B cell (primary cell): ENCODE measurements around the gene RPL35. TPM values are rescaled to one million over a fixed set of nuclear protein-coding genes. Genes with fewer than 3 reads are reported as not detected.

Experiments used
- ATAC-seq: fragments of 200-7000 bp; cut with Tn5 transposase; one replicate; pipeline ENCODE4 v1.10.0; 2021; ENCODE audit warnings: low read depth, mild to moderate bottlenecking, moderate number of reproducible peaks, moderate library complexity
- CTCF ChIA-PET: fragments of 350-600 bp; sonication (Branson Sonifier 250); formaldehyde crosslinking; loops from one replicate; lab custom pipeline; 2021; ENCODE audit warnings: antibody characterized with exemption, inconsistent platforms; lab: Charles Lee
- POLR2A ChIA-PET: fragments of 350-600 bp; sonication (Branson Sonifier 250); formaldehyde crosslinking; loops from one replicate; lab custom pipeline; 2021; ENCODE audit warnings: antibody characterized with exemption; lab: Charles Lee
- DNase-seq: peaks from one replicate; pipeline ENCODE4 v3.0.0; 2013
- H2AFZ ChIP-seq: 2 replicates; pipeline ENCODE4 v1.6.1; 2012; ENCODE audit warnings: mild to moderate bottlenecking, low read depth, low read length; ENCODE audit not compliant: insufficient read depth, poor library complexity, severe bottlenecking
- H3K27ac ChIP-seq, 2 donors: 1 replicate in 1 of 2; 2 replicates in 1 of 2; pipeline ENCODE4 v1.5.1; 2012 to 2013; ENCODE audit warnings: low read length in 2 of 2, mild to moderate bottlenecking in 2 of 2, moderate library complexity in 1 of 2
- H3K27me3 ChIP-seq, 4 experiments: fragments of 200-600 bp in 1 of 4; sonication (generic) in 1 of 4; replicated peaks in 1 of 4; 1 replicate in 2 of 4; 2 replicates in 2 of 4; pipeline versions ENCODE4 v1.6.1 to v1.7.0; 2013 to 2016; ENCODE audit warnings: low read length in 3 of 4, mild to moderate bottlenecking in 2 of 4, mixed read lengths in 1 of 4, moderate library complexity in 1 of 4; ENCODE audit not compliant: insufficient read depth in 4 of 4, control insufficient read depth in 3 of 4; ENCODE audit errors: control extremely low read depth in 1 of 4
- H3K36me3 ChIP-seq, 2 experiments: replicated peaks in 1 of 2; 1 replicate in 1 of 2; 2 replicates in 1 of 2; pipeline versions ENCODE4 v1.6.1 to v1.7.1; 2013; ENCODE audit warnings: low read length in 1 of 2; ENCODE audit not compliant: insufficient read depth in 2 of 2, control insufficient read depth in 1 of 2; ENCODE audit errors: control extremely low read depth in 1 of 2, extremely low read depth in 1 of 2
- H3K4me1 ChIP-seq, 2 donors: fragments of 200-600 bp in 1 of 2; sonication (generic) in 1 of 2; 1 replicate in 1 of 2; 2 replicates in 1 of 2; pipeline versions ENCODE4 v1.5.1 to v1.6.1; 2013 to 2017; ENCODE audit warnings: low read length in 2 of 2; ENCODE audit not compliant: control insufficient read depth in 2 of 2, insufficient read depth in 2 of 2
- H3K4me2 ChIP-seq: replicated peaks from 2 replicates; pipeline ENCODE3; 2012; ENCODE audit warnings: mild to moderate bottlenecking, low read depth, low read length; ENCODE audit not compliant: poor library complexity, severe bottlenecking
- H3K4me3 ChIP-seq, 5 experiments: fragments of 200-600 bp in 1 of 5; sonication (generic) in 1 of 5; 1 replicate in 3 of 5; 2 replicates in 2 of 5; pipeline versions ENCODE4 v1.5.1 to v1.7.0; 2011 to 2016; ENCODE audit warnings: low read length in 4 of 5, mild to moderate bottlenecking in 4 of 5, low read depth in 2 of 5, control low read depth in 1 of 5, moderate library complexity in 1 of 5; ENCODE audit not compliant: insufficient read depth in 1 of 5; ENCODE audit errors: control extremely low read depth in 1 of 5, extremely low read depth in 1 of 5
- H3K79me2 ChIP-seq: fragments of 200-600 bp; sonication (generic); one replicate; pipeline ENCODE4 v1.6.0; 2016; ENCODE audit warnings: low read length; ENCODE audit not compliant: control insufficient read depth, insufficient read depth
- H3K9ac ChIP-seq: fragments of 200-600 bp; sonication (generic); 2 replicates; pipeline ENCODE4 v1.6.1; 2017; ENCODE audit warnings: mild to moderate bottlenecking, low read length, moderate library complexity
- H3K9me3 ChIP-seq, 3 donors: one replicate each; pipeline versions ENCODE4 v1.6.1 to v1.7.1; 2013; ENCODE audit warnings: low read length in 2 of 3; ENCODE audit not compliant: control insufficient read depth in 2 of 3, insufficient read depth in 1 of 3; ENCODE audit errors: control extremely low read depth in 1 of 3
- H4K20me1 ChIP-seq: 2 replicates; pipeline ENCODE4 v1.6.0; 2012; ENCODE audit warnings: mild to moderate bottlenecking, low read length; ENCODE audit not compliant: insufficient read depth, control insufficient read depth, poor library complexity, severe bottlenecking
- H3K27ac Mint-ChIP-seq: one replicate; pipeline ENCODE4 v1.8.0; 2021; ENCODE audit warnings: mixed read lengths
- H3K27me3 Mint-ChIP-seq: one replicate; pipeline ENCODE4 v1.8.0; 2021; ENCODE audit warnings: mixed read lengths
- H3K4me1 Mint-ChIP-seq: one replicate; pipeline ENCODE4 v1.8.0; 2021; ENCODE audit warnings: mixed read lengths
- H3K4me3 Mint-ChIP-seq: one replicate; pipeline ENCODE4 v1.8.0; 2021; ENCODE audit warnings: mixed read lengths
- H3K9me3 Mint-ChIP-seq: one replicate; pipeline ENCODE4 v1.8.0; 2022; ENCODE audit warnings: mixed read lengths; ENCODE audit not compliant: insufficient read depth
- EZH2 ChIP-seq: IDR thresholded peaks from 2 replicates; pipeline ENCODE4 v1.6.1; 2012; ENCODE audit warnings: borderline replicate concordance, low read depth, mild to moderate bottlenecking, moderate library complexity, low read length; ENCODE audit not compliant: insufficient read depth, poor library complexity, severe bottlenecking
- WGBS: methylation state at CpG from one replicate; pipeline ENCODE4 v1.1.5; 2013; ENCODE audit warnings: missing lambda C conversion rate; ENCODE audit not compliant: insufficient coverage; 5-methylcytosine and 5-hydroxymethylcytosine counted together
- intact Hi-C: fragments of 100-400 bp; cut with micrococcal nuclease; formaldehyde crosslinking; loops from one replicate; pipeline ENCODE4 v1.10.0; 2022
- polyA plus RNA-seq: library from polyadenylated mRNA; depleted of rRNA; stranded (reverse); fragments of >200 nt; gene quantifications from 2 replicates; pipeline ENCODE4 v1.2.3, GENCODE V29; 2012
- total RNA-seq, 2 donors: library from RNA; stranded (reverse); fragments of 120-200 nt in 1 of 2; gene quantifications; 1 replicate in 1 of 2; 2 replicates in 1 of 2; pipeline versions ENCODE4 v1.2.3 to v1.2.4, GENCODE V29; 2013 to 2022
- TF ChIP-seq, protein P1 (sequence below): fragments of 200-600 bp; IDR thresholded peaks from one replicate; pipeline ENCODE4 v1.8.0; 2022; ENCODE audit warnings: antibody characterized with exemption, mild to moderate bottlenecking

Gene RPL35
- total and polyA plus RNA-seq, 2 donors (not counting 1 experiment from before 2014, with no cell fraction given) = 1,609 to 3,858 TPM

DNA sequence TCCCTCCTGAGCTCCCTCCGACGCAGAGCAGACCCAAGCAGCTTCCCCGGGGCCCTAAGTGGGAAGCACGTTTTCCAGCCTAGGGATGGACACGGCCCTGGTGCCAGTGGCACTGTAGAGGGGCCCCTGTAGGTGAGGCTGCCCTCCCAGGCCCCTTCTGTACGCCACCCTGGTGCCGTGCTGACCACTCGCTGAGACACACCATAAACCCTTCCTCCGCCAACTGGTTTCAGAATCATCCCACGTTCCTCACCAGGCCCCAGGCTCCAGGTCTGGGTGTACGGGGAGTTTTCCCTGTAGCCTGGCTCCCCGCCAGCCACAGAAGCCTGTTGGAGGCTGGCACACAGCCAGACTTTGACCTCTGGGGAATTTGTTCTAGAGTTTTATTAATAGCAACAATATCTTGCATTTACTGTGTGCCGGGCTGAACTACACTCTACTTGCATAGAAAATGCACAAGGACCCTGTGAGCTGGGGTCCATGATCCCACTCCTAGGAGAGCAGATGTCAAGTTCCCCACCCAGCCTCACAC is 26.7 kb downstream of the RPL35 start:
- H3K27me3 Mint-ChIP-seq = peaks cover 19% of the 10 kb centered on the region
- no peak overlapping the region for H3K27ac Mint-ChIP-seq
- H3K9me3 ChIP-seq = no peaks in the 10 kb centered on the region
- no peak overlapping the region for H3K9ac ChIP-seq
- no peaks in the 10 kb centered on the region for H3K4me1 Mint-ChIP-seq
- peaks cover 0 to 11% (median 2%) of the 10 kb centered on the region in 4 experiments for H3K27me3 ChIP-seq
- ChIA-PET CTCF (interaction anchor here (0.7 kb wide), 1 partner anchor 60 kb away, joined by 3 read pairs; no protein-coding TSS in a partner anchor), POLR2A (no interaction called here)
- no peaks in the 10 kb centered on the region for H4K20me1 ChIP-seq
- no peak overlapping the region for H3K27ac ChIP-seq
- ATAC-seq (no peak), DNase-seq (no peak)
- H3K4me2 ChIP-seq = no peak overlapping the region
- no peak overlapping the region for H3K4me3 ChIP-seq
- intact Hi-C loops = no loop called here
- WGBS = 72% methylated on average over 6 of the region's 13 CpGs
- H3K9me3 Mint-ChIP-seq = no peaks in the 10 kb centered on the region
- H3K79me2 ChIP-seq = no peaks in the 10 kb centered on the region
- no peaks in the 10 kb centered on the region for H3K4me1 ChIP-seq
- H3K36me3 ChIP-seq = no peaks in the 10 kb centered on the region
- H3K4me3 Mint-ChIP-seq = no peak overlapping the region
- TF ChIP-seq EZH2 = no peak
- TF ChIP-seq, protein P1, sequence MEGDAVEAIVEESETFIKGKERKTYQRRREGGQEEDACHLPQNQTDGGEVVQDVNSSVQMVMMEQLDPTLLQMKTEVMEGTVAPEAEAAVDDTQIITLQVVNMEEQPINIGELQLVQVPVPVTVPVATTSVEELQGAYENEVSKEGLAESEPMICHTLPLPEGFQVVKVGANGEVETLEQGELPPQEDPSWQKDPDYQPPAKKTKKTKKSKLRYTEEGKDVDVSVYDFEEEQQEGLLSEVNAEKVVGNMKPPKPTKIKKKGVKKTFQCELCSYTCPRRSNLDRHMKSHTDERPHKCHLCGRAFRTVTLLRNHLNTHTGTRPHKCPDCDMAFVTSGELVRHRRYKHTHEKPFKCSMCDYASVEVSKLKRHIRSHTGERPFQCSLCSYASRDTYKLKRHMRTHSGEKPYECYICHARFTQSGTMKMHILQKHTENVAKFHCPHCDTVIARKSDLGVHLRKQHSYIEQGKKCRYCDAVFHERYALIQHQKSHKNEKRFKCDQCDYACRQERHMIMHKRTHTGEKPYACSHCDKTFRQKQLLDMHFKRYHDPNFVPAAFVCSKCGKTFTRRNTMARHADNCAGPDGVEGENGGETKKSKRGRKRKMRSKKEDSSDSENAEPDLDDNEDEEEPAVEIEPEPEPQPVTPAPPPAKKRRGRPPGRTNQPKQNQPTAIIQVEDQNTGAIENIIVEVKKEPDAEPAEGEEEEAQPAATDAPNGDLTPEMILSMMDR = no peak
- H2AFZ ChIP-seq = no peak overlapping the region

DNA sequence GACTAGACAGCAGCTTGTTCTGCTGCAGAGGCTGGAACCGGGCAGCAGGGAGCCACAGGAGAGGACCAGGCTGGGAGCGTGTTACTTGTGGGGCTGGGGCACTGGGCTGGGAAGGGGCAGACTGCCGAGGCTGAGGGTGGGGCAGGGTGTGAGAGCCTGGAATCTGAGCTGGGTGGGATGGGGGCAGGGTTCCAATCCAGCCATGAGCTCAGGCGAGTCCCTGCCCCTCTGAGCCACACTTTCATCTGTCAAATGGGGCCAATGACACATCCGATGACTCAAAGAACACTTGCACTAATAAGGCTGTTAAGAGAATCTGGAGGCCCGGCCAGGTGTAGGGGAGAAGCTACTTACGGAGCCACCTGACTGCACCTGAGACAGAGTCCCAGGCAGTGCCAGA is 27.2 kb downstream of the RPL35 start:
- no peak overlapping the region for H2AFZ ChIP-seq
- no peaks in the 10 kb centered on the region for H3K9me3 ChIP-seq
- no peaks in the 10 kb centered on the region for H4K20me1 ChIP-seq
- no peak for TF ChIP-seq EZH2
- TF ChIP-seq, protein P1 = no peak
- peaks cover 0 to 8% (median 2%) of the 10 kb centered on the region in 4 experiments for H3K27me3 ChIP-seq
- H3K79me2 ChIP-seq = no peaks in the 10 kb centered on the region
- peaks cover 19% of the 10 kb centered on the region for H3K27me3 Mint-ChIP-seq
- no peak overlapping the region for H3K4me3 Mint-ChIP-seq
- ATAC-seq (no peak), DNase-seq (no peak)
- no peak overlapping the region for H3K27ac ChIP-seq
- H3K4me1 ChIP-seq = no peaks in the 10 kb centered on the region
- POLR2A ChIA-PET = no interaction called here
- H3K27ac Mint-ChIP-seq = no peak overlapping the region
- no peaks in the 10 kb centered on the region for H3K4me1 Mint-ChIP-seq
- CTCF ChIA-PET = interaction anchor here (0.7 kb wide), 1 partner anchor 60 kb away, joined by 3 read pairs; no protein-coding TSS in a partner anchor
- no peak overlapping the region for H3K4me2 ChIP-seq
- WGBS = 81% methylated on average over 3 of the region's 7 CpGs
- H3K36me3 ChIP-seq = no peaks in the 10 kb centered on the region
- no peak overlapping the region for H3K4me3 ChIP-seq
- no peak overlapping the region for H3K9ac ChIP-seq
- no peaks in the 10 kb centered on the region for H3K9me3 Mint-ChIP-seq
- intact Hi-C loops = no loop called here
